Adipocyte (in vitro differentiated cells): ENCODE measurements around the gene RPS27L.

Experiments used
- DNase-seq: peaks from one replicate; pipeline ENCODE4 v3.0.0-alpha.2; 2015; ENCODE audit warnings: low read depth
- H3K27me3 ChIP-seq: replicated peaks from 2 replicates; pipeline ENCODE4 v1.7.0; 2013; ENCODE audit warnings: mild to moderate bottlenecking, low read length, moderate library complexity; ENCODE audit not compliant: control insufficient read depth, insufficient read depth
- H3K36me3 ChIP-seq: 2 replicates; pipeline ENCODE4 v1.7.0; 2013; ENCODE audit warnings: low read length, mild to moderate bottlenecking, moderate library complexity; ENCODE audit not compliant: control insufficient read depth, insufficient read depth, severe bottlenecking
- H3K4me1 ChIP-seq: 2 replicates; pipeline ENCODE4 v1.7.0; 2013; ENCODE audit warnings: mild to moderate bottlenecking, low read length, moderate library complexity; ENCODE audit not compliant: control insufficient read depth, insufficient read depth
- H3K4me3 ChIP-seq: 2 replicates; pipeline ENCODE4 v1.7.0; 2013; ENCODE audit warnings: mild to moderate bottlenecking, low read length, moderate library complexity
- H3K9ac ChIP-seq: 2 replicates; pipeline ENCODE4 v1.7.0; 2013; ENCODE audit warnings: mild to moderate bottlenecking, low read length, moderate library complexity
- H3K9me3 ChIP-seq: 2 replicates; pipeline ENCODE4 v1.7.0; 2013; ENCODE audit warnings: mild to moderate bottlenecking, low read length, moderate library complexity; ENCODE audit not compliant: control insufficient read depth

RPS27L gene

GRCh38 chr15:63134245-63134985, 22.9 kb downstream of the RPS27L start:
- Histone ChIP-seq H3K27me3 (no peaks in the 10 kb centered on the region), H3K4me3 (peak overlapping the region; percentile 43), H3K9me3 (no peaks in the 10 kb centered on the region), H3K9ac (peak overlapping the region; percentile 89), H3K4me1 (peaks cover 56% of the 10 kb centered on the region), H3K36me3 (peaks cover 28% of the 10 kb centered on the region)
- no peak for DNase-seq

GRCh38 chr15:63133786-63134185, 23.5 kb downstream of the RPS27L start:
- H3K36me3 ChIP-seq, result peaks cover 34% of the 10 kb centered on the region
- peak overlapping the region; percentile 56 for H3K4me3 ChIP-seq
- no peaks in the 10 kb centered on the region for H3K27me3 ChIP-seq
- peak overlapping the region; percentile 89 for H3K9ac ChIP-seq
- DNase-seq, result peak; percentile 50
- H3K9me3 ChIP-seq, result no peaks in the 10 kb centered on the region
- H3K4me1 ChIP-seq, result peaks cover 56% of the 10 kb centered on the region

- peaks cover 22% of the 10 kb centered on the region for H3K4me1 ChIP-seq
- H3K27me3 ChIP-seq, result no peaks in the 10 kb centered on the region
- no peak for DNase-seq
- H3K9ac ChIP-seq, result peak overlapping the region; percentile 74
- H3K36me3 ChIP-seq, result peaks cover 61% of the 10 kb centered on the region
- no peaks in the 10 kb centered on the region for H3K9me3 ChIP-seq
- H3K4me3 ChIP-seq, result peak overlapping the region; percentile 61
Observed at GRCh38 chr15:63126726-63127125, 30.6 kb downstream of the RPS27L start.

- no peaks in the 10 kb centered on the region for H3K27me3 ChIP-seq
- H3K36me3 ChIP-seq, result peaks cover 39% of the 10 kb centered on the region
- H3K4me3 ChIP-seq, result no peak overlapping the region
- no peak overlapping the region for H3K9ac ChIP-seq
- H3K4me1 ChIP-seq, result peaks cover 22% of the 10 kb centered on the region
- no peaks in the 10 kb centered on the region for H3K9me3 ChIP-seq
- no peak for DNase-seq
Observed at GRCh38 chr15:63124506-63124905, 32.8 kb downstream of the RPS27L start.

GRCh38 chr15:63122002-63122875, 35.0 kb downstream of the RPS27L start:
- peaks cover 12% of the 10 kb centered on the region for H3K4me1 ChIP-seq
- peaks cover 5% of the 10 kb centered on the region for H3K9me3 ChIP-seq
- H3K4me3 ChIP-seq, result peak overlapping the region; percentile 93
- no peaks in the 10 kb centered on the region for H3K27me3 ChIP-seq
- peak overlapping the region; percentile 86 for H3K9ac ChIP-seq
- H3K36me3 ChIP-seq, result peaks cover 18% of the 10 kb centered on the region
- peak; percentile 91 for DNase-seq

GRCh38 chr15:63121382-63122001, 35.8 kb downstream of the RPS27L start, which contains the start of gene LACTB:
Gene LACTB, plus strand, starts transcription at chr15:63121861. Its CDS starts 11 bp downstream, at chr15:63121872.
- Histone ChIP-seq H3K27me3 (no peaks in the 10 kb centered on the region), H3K9ac (peak within 1 kb of the TSS; percentile 86), H3K4me1 (peaks cover 5% of the 10 kb centered on the region), H3K9me3 (peaks cover 5% of the 10 kb centered on the region), H3K4me3 (peak within 1 kb of the TSS; percentile 93), H3K36me3 (peaks cover 10% of the 10 kb centered on the region)
- DNase-seq, result peak; percentile 97

- H3K9me3 ChIP-seq, result peaks cover 5% of the 10 kb centered on the region
- H3K4me1 ChIP-seq, result peaks cover 3% of the 10 kb centered on the region
- H3K36me3 ChIP-seq, result no peaks in the 10 kb centered on the region
- H3K9ac ChIP-seq, result no peak overlapping the region
- no peak for DNase-seq
- H3K27me3 ChIP-seq, result no peaks in the 10 kb centered on the region
- H3K4me3 ChIP-seq, result no peak overlapping the region
Observed at GRCh38 chr15:63118854-63119253, 38.4 kb downstream of the RPS27L start.

GRCh38 chr15:63114465-63114864, 42.8 kb downstream of the RPS27L start:
- Histone ChIP-seq H3K9me3 (peaks cover 5% of the 10 kb centered on the region), H3K9ac (no peak overlapping the region), H3K4me3 (no peak overlapping the region), H3K27me3 (no peaks in the 10 kb centered on the region), H3K4me1 (peaks cover 11% of the 10 kb centered on the region), H3K36me3 (no peaks in the 10 kb centered on the region)
- no peak for DNase-seq

GRCh38 chr15:63112871-63113270, 44.4 kb downstream of the RPS27L start:
- Histone ChIP-seq H3K4me1 (peaks cover 26% of the 10 kb centered on the region), H3K9ac (peak overlapping the region; percentile 9), H3K27me3 (no peaks in the 10 kb centered on the region), H3K4me3 (no peak overlapping the region), H3K9me3 (no peaks in the 10 kb centered on the region), H3K36me3 (no peaks in the 10 kb centered on the region)
- DNase-seq, result no peak

- peaks cover 35% of the 10 kb centered on the region for H3K4me1 ChIP-seq
- H3K9me3 ChIP-seq, result no peaks in the 10 kb centered on the region
- no peaks in the 10 kb centered on the region for H3K36me3 ChIP-seq
- no peak for DNase-seq
- H3K4me3 ChIP-seq, result no peak overlapping the region
- no peak overlapping the region for H3K9ac ChIP-seq
- no peaks in the 10 kb centered on the region for H3K27me3 ChIP-seq
Observed at GRCh38 chr15:63111481-63111880, 45.8 kb downstream of the RPS27L start.
